SKM-1 (cell line): ENCODE results near the gene F7.
"Not testable (repeated sequence)": the region's sequence is repeated elsewhere in the genome, so short reads cannot be mapped to it uniquely, and the experiment has no call there.

ENCODE experiments used
- DNase-seq: peaks from one replicate; lab custom pipeline; 2025; ENCODE audit not compliant: unreplicated experiment; lab: John Stamatoyannopoulos, UW

The F7 gene

GRCh38 chr13:113098162-113098732, 7.3 kb upstream of the F7 start:
- DNase-seq: no peak

- no peak for DNase-seq
These were observed 6.4 kb upstream of the F7 start for GRCh38 chr13:113099142-113099541.

DNA sequence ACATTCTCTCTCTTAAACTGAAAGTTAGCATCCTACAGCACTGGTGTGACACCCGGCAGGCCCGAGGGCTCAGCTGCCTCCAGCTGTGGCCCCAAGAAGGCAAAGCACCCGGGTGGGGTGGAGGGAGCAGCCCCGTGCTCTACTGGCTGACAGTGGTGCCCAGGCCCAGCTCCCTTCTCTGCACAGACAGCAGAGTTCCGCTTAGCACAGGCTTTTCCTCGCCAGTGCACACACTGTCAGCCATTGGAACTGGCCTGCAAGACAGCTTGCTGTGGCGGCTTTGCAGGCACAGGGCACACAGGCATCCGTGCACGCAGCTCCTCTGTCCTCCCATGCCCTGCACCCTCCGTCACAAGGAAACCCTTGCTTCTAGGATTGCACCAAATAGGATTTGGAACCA, 3.3 kb upstream of the F7 start:
- DNase-seq: not testable (repeated sequence)

- no peak for DNase-seq
These were observed 2.9 kb upstream of the F7 start for GRCh38 chr13:113102727-113103126.

DNA sequence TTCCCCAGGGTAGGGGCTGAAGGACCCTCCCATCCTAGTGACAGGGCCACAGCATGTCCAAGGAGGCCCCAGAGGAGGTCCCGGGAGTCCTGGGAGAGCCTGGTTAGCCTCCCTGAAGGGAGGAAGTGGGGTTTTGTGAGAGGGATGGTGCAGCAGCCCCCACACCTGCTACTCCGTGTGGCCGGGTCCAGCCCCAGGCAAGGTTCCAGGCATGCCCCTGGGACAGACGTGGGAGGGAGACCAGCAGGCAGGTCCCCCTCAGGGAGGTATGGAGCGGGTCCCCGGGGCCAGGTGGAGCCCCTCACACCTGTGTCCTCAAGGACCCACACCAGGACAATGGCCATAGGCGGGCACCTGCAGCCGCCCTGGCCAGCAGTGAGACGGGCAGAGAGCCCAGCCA, 1.9 kb upstream of the F7 start:
- DNase-seq: no peak

- DNase-seq: no peak
These were observed 396 bp downstream of the F7 start for GRCh38 chr13:113105921-113106452.

- no peak for DNase-seq
These were observed 1.2 kb downstream of the F7 start for GRCh38 chr13:113106711-113107351.

DNA sequence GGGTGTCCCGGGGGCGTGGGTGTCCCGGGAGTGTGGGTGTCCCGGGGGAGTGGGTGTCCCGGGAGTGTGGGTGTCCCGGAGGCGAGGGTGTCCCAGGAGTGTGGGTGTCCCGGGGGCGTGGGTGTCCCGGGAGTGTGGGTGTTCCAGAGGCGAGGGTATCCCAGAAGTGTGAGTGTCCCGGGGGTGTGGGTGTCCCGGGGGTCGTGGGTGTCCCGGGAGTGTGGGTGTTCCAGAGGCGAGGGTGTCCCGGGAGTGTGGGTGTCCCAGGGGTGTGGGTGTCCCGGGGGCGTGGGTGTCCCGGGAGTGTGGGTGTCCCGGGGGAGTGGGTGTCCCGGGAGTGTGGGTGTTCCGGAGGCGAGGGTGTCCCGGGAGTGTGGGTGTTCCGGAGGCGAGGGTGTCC, 2.9 kb downstream of the F7 start:
- DNase-seq: not testable (repeated sequence)

DNA sequence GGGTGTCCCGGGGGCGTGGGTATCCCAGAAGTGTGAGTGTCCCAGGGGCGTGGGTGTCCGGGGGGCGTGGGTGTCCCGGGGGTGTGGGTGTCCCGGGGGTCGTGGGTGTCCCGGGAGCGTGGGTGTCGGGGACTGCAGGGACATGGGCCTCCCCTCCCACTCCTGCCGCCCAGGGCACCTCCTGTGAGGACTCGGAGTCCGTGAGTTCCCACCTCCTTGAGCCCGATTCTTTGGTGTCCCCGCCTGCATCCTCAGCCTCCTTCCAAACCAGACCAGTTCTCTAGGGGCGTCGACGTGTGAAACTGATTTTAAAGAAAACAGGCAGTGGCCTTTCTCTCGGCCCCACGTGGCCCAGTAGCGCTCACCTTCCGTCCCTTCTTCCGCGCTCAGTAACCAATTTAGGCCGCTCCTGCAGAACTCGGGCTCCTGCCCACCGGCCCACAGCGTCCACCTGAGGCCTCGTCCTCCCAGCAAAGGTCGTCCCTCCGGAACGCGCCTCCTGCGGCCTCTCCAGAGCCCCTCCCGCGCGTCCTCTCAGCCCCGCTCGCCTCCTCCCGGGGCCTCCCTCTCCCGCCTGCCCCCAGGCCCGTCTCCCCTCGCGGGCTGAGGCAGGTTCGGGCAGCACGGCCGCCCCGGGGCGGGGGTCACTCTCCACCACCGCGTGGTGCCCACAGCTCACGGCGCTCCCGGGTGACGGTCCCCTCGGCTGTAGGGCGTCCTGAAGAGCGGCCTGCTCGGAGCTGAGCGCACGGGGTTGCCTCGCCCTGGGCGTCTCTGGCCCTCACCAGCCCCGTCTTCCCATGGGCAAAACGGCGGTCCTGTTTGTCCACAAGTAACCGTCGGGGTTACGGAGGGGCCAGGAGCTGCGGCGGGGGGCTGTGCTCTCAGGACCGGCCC, 3.8 kb downstream of the F7 start:
- no peak for DNase-seq

DNA sequence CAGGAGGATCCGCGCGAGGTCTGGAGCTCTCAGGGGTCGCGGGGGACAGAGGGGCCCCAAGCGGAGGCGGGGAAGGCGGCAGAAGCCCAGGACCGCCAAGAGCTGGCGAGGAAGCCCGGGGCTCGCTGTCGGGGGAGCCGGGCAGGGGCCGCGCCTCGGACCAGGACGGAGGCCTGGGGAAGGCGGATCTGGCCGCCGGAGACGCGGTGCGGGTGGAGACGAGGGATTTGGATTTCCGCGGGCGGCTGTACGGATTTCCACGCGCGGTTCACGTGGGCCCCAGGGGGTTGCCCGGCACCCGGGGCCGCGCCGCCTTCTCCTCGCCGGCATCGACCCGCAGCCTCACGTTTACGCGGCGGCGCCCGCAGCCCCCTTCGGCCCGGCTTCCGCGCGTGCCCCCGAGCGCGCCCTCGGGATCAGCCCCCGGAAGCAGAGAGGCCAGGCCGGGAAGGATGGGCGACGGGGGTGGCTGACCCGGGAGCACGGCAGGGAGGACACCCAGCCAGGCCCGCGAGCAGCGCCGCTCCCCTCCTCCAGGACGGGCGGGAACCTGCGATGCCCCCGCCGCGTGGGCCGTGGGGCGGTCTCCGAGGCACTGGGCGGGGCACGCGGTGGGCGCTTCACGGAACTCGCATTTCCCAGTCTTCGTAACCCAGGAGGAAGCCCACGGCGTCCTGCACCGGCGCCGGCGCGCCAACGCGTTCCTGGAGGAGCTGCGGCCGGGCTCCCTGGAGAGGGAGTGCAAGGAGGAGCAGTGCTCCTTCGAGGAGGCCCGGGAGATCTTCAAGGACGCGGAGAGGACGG, 4.7 kb downstream of the F7 start:
- no peak for DNase-seq

GRCh38 chr13:113110852-113111315, 5.3 kb downstream of the F7 start:
- no peak for DNase-seq

DNA sequence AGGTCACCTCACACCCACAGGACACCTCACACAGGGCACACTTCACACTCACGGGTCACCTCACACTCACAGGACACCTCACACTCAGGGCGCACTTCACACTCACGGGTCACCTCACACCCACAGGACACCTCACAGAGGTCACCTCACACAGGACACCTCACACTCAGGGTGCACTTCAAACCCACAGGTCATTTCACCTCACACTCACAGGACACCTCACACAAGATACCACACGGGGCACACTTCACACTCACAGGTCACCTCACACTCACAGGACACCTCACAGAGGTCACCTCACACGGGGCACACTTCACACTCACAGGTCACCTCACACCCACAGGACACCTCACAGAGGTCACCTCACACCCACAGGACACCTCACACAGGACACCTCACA, 6.2 kb downstream of the F7 start:
- not testable (repeated sequence) for DNase-seq

GRCh38 chr13:113112475-113112874, 6.9 kb downstream of the F7 start:
- DNase-seq: not testable (repeated sequence)

DNA sequence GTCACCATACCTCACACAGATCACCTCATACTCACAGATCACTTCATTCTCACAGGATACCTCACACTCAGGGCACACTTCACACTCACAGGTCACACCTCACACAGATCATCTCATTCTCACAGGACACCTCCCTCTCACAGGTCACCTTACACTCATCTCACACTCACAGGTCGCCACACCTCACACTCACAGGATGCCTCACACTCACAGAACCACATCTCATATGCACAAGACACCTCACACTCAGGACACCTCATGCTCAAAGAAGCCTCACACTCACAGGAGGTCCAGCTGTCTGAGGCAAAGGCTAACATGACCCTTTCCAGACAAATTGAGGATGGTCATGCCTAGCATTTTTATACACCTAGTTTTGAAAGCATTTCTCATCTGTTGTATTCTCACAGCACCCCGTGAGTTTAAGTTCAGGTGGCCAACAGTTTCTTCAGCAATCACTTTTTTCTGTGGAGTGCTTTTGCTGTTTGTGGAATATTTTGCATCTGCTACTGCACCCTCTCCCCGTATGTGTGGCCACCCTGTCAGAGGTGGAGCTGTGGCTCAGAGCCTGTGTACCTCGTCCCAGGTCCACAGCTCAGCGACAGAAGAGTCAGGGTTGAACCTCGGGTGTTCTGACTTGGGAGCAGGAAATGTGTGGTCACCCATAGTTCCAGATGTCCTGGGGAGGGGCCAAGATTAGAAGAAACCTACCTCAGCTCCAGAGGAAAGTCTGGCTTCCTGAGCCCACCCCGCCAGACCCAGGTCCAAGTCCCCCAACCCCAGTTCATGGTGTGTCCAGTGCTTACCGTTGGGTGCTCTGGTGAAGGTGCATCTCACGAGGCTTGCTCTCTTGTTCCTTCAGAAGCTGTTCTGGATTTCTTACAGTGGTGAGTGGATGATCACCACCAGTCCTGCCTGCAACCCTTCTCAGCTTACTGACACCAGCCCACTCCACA, 7.6 kb downstream of the F7 start:
- DNase-seq: no peak

GRCh38 chr13:113113846-113114271, 8.3 kb downstream of the F7 start:
- no peak for DNase-seq

DNA sequence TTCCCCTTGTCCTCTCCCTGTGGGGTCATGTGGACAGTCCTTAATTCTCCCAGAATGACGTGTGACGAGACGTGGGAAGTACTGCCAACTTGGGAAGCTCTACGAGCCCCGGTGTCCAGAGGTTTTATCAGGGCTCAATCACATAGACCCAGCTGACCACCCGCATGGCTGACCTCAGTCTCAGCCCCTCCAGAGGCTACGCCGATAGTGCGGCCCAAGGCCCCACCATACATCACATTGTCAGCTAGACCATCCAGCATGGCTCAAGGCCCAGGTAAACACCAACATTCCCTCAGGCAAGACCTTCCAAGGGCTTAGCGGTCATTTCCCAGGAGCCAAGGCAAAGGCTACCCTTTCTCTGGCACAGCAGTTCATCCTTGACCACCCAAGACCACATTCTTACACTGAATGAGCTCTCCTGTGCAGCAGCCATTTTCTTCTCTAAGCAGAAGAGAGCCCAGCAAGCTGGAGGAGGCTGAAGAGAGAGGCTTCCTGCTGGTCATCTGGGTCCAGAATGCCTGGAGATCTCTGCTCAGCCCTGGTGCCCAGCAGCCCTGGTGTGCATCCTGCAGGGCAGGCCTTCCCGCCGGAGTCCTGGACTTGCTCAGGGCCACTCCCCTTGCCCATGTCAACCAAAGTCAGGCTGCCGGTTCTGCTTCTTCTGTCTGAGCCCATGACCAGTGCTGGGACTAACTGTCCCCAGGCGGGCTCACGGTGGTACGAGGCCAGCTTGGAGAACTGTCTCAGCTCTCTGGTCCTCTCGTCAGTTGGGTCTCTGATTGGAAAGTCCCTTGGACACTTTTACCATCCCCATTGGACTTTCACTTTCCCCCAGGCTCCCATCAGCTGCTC, 9.1 kb downstream of the F7 start:
- no peak for DNase-seq

DNA sequence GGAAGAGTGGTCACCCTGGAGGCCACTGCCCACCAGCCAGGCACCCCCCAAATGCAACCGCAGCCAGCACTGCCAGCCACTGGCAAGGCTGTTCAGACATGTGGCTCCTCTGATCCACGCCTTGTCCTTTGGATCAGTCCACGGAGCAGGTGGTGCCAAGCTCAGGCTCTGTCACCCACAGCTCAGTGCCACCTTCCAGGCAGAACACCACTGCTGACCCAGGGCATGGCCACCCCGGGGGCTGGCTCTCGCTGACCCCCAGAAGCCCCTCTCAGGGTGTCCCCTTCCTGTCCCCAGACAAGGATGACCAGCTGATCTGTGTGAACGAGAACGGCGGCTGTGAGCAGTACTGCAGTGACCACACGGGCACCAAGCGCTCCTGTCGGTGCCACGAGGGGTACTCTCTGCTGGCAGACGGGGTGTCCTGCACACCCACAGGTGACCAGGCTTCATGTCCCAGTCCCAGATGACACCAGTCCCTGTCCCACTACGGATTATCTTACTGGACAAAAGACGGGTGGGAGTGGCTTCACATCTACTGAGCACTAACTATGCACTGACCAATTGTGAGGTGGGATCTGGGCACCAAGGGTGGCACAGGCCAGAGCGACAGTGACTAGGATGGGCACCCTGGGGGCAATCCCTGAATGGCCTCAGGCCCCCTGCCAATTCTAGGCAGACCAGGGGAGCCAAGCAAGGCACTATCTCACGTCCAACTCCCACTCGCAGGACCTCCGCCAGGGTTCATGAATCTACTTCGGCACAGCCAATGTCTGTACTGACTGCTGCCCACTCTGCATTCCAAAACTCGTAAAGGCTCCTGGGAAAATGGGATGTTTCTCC, 10.0 kb downstream of the F7 start:
- DNase-seq: no peak

DNA sequence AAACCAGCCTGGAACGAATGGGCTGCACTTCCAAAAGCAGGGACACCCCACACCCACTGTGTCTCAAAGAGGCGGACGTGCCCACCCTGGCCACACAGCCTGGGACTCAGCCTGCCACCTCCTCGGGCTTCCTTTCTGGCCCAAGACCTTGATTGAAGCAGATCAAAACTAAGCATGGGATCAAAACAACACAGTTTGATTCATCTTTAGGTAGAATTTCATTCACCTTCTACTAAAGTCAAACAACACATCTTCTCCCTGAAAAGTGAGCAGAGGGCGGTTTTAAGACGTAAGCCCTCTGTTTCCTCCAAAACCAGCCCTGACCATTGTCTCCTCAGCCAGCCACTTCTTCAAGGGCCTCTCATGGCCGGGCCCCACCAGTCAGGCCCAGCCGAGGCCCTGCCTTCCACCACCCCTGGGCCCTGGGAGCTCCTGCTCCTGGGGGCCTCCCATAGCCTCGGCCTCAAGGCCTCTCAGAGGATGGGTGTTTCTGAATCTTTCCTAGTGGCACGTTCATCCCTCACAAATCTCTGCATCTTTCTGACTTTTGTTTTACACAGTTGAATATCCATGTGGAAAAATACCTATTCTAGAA, 10.7 kb downstream of the F7 start:
- no peak for DNase-seq
